ENCODE data around the gene IGSF21.

IGSF21 gene

GRCh38 chr1:18120638-18121037, 13.0 kb downstream of the IGSF21 start:
- DNase-seq: no peak

DNA sequence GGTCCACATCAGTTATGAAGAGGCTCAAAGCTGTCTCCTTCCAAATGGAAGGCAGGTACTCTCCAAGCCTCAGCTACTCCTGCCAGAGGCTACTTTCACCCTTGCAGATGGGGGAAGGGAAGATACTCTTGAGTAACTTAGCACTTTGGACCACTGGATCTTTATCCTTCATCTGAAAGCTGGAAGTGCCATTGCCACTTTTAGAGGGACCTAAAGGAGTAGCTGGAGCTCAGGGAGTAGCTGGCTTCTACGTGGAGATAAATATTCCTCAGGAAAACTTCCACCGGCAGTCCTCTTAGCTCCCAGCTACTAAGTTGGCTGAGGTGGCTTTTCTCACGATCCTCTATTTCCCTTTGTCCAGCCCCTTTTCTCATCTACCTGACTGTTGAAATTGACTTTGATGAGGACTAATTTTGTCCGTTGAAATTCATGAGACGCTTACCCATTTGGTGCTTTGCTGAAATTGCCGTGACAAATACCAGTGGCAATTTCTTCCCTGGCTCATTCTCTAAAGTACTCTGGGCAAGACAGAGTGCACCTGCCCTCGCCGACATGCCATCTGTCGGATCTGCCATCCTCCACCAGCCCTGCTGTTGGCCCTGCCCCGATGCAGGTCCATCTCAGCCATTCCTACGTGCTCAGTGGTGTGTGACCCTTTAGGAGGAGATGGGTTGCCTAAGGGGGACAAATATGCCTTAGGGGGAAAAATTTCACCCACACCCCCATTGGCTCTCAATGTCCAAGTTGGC, 13.6 kb downstream of the IGSF21 start:
- no peak for DNase-seq

DNA sequence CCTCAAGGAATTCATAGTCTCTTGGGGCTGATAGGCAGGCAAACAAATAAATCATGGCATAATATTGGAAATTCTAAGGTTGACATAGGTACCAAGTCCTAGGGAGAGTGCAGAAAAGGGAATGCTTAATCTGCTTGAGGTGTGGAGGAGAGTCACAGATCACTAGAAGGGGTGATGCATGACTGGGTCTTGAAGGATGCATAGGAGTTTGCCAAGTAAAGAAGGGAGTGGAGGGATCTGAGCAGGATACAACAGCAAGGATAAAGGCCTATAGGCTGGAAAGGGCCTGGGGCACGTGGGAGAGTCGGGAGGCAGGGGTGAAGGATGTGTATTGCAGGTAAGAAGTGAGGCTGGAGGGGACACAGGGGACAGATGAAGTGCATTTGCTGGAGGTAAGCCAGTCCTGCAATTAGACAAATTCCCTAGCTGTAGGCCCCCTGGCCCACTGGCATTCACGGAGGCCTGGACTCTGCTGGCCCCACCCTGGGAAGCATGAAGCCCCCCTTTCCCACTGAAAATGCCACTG, 15.9 kb downstream of the IGSF21 start:
- DNase-seq: no peak

DNA sequence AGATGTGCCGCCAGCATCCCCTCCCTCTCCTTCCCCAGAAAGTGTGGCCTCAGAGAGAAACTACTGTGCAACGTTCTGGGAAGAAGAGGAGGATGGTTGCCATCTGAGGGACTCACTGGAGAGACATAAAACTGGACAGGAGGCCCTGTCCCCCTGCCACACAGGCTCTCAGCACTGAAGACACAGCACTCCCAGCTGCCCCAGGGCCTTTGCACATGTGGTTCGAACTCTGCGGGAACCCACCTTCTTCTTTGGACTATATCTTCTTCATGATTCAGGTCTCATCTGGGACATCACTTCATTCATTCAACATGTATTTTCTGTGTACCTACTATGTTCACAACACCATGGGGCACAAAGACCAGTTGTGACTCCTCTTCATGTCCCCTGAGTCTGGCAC, 17.4 kb downstream of the IGSF21 start:
- DNase-seq: no peak

DNA sequence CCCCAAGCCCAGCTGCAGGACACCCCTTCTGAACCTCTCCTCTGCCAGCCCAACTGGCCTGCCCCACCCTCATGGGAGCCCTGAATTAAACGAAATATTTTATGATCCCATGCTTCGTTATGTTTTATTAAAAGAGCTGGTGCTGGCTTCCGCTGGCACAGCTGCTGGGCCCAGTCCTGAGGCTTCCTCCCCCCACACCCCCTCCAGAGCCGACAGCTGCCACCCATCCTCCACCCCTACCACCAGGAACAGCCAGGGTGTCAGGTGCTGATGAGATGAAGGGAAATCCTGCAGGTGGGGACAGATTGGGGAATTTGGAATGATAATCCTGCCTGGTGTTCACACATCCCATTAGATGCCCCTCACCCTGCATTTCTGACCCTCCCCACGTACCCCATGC, 19.0 kb downstream of the IGSF21 start:
- no peak for DNase-seq

DNA sequence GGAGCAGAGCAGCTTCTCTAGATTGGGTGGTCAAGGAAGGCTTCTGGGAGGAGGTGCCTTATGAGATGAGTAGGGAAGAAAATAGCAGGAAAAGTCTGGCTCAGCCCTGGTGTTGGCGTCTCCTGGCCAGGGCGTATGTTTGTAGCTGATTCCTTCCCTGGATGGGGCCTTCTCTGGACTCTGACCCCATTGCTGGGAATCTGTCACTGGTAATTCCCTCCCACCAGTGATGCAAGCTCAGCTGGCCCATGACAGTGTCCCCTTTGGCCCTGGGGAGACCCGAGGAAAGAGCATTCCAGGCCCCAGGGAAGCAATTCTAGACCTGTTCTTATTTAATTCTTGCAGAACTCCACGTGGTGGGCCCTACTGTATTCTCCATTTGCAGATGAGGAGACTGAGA, 20.7 kb downstream of the IGSF21 start:
- DNase-seq: no peak

DNA sequence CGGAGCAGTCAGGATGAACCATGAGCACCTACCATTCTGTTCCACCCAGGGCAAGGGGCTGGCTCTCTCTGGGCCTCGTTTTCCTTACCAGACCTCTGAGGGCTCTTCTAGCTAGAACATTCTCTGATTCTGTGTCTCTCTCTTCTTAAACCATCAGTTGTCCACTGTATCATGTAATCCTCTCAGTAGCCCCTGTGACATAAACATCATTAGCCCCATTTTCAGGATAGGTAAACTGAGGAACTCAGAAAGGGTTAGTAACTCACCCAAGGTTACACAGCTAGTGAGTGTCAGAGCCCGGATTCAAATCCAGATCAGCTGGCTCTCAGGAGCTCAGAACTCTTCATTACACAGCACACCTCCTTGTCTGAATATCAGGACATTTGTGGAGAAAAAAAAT, 22.8 kb downstream of the IGSF21 start:
- DNase-seq: no peak

DNA sequence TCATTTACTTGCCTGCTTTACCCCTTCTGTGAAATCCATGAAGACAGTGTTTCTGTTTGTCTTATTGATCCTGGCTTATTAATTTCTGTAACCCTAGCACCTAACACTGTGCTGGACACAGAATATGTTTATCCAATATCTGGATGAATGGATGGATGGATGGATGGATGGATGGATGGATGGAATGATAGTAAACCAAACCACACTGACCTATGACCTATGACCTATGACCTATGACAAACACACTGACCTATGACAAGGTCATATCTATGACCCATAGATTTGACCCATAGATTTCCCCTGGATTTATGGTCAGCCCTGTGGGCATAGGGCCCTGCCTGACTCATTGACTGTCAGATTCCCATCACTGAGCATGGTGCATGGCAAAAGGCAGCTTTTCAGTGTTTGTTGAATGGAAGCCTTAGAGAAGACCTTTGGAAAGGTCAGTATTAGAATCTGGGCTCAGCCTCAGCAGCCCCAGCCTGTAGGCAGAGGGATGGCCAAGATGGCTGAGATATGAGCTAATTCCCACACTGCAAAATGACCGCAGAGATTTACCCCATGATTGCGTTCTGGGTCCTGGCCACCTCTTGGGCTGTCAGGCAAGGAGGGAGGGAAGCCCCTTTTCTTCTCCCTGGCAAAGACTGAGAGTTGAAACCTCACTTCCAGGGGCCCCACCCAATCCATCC, 24.6 kb downstream of the IGSF21 start:
- DNase-seq: no peak

DNA sequence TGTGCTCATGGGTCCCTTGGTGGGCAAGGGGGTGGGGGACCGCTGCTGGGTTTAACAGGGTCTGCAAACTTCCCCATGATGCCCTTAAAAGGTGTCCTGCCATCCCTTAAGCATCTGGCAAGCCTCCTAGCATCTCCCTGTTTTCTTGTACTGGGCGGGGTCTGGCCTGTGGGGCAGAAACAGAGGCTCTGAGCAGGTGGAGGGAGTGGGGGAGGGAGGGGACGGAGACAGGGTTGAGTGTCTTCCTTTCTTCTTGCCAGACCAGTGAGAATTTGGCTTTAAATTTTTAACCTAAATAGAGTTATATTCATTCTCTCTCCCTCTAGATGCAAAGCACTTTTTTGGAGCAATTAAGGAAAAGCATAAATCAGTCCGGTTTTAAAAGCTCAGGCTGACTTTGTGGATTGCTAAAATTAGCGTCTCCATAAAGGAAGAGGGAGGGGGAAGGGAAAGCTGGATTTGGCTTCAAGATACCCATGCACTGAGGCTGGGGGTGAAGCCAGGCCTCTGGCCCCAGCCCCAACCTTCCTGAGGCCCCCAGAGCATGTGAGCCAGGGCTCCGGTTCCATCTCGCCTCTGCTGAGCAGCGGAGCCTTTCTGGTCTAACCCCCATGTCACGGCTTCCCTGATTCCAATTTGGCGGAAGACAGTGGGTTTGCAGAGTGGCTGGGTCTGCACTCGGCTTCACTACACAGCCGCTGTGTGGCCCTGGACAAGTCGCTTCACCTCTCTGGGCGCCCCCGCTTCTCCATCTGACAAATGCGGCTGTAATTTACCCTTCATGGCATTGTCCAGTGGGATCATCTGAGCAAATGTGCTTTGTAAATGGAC, 25.3 kb downstream of the IGSF21 start:
- DNase-seq: no peak

DNA sequence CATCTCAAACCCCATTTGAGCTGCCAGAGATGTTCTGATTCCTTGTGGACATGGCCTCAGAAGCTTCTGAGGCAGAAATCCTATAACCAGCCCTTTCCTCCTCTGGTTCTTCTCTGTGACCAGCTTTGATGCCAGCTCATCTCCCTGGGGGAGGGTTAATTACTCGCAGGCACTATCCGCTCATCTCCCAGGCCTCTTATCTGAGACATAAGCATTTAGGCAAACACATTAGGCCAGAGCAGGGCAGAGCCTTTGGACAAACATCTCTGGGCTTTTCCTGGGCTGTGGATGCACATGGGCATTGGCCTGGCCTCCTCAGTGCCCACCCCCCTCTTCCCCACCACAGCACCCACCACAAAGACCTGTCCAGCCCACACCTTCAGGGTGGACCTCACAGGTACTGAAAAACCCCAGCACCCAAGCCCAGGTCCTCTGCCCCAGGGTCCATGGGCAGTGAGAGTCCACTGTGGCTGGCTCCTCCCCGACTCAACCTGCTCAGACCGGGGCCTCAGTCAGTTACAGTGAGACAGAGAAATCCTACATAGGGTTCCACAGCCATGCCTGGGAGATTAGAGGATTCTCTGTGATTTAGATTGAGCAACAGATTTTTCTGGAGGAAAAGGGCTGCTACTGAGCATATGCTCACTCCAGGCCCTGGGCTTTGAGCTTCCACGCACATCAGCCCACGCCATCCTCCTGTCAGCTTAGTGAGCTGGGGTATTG, 26.9 kb downstream of the IGSF21 start:
- DNase-seq: no peak

GRCh38 chr1:18137759-18138345, 30.3 kb downstream of the IGSF21 start:
- DNase-seq: no peak

DNA sequence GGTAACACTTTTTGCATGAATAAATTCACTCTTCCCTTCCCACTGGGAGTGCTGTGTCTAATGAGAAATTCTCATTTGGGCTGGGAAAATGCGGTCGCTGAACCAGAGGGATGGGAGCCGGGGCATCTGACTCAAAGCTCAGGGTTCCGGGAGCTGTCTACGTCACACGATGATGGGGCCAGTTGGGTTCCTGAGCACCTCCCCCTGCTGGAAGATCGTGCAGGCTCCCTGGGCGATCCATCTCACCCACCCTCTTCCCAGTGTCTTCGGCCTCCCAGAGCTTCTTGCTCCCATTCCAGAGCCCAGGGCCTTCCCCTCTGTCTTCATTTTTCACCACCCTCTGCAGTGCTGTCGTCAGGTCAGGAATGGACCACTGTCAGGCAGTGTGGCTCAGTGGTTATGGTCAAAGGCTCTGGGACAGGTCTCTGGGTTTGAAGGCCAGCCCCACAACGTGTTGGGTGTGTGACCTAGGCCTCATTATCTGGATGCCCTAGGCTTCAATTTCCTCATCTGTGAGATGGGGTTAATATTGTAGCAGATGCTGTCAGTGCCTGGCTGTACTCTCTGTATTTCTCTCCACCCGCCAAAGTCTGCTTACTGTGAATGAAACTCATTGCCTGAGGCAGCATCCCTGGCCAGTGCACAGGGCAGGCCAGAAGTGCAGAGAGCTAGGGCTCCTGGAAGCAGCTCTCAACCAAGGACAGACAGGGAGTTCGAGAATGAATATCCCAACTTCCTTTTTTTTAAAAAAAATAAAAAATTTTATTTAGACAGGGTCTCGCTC, 31.8 kb downstream of the IGSF21 start:
- DNase-seq: no peak

DNA sequence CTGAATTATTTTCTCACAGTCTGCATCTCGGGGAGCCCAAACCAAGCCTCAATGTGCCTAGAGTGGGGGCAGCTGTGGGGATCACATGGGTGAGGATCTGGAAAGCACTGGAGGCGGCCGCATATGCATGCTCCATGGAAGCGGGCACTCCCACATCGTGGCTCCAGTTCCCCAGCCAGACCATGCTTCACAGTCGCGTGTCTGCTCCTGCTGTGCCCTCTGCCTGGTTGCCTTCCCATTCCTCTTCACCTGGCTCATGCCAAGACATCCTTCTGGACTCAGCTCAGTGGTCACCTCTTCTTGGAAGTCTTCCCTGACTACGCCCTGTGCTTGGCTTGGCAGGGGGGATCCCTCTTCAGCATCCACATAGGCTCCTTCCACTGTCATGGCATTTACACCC, 32.8 kb downstream of the IGSF21 start:
- DNase-seq: no peak

DNA sequence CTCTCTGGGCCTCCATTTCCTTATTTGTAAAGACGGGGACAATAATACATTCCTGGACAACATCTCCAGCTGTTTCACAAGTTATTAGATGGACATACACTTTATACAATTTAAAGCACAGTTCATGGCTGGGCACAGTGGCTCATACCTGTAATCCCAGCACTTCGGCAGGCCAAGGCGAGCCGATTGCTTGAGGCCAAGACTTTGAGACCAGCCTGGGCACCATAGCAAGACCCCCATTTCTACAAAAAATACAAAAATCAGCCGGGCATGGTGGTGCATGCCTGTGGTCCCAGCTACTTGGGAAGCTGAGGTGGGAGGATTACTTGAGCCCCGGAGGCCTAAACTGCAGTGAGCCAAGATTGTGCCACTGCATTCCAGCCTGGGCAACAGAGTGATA, 34.1 kb downstream of the IGSF21 start:
- DNase-seq: no peak

- no peak for DNase-seq
Measured at GRCh38 chr1:18142471-18142870, 34.9 kb downstream of the IGSF21 start.

- no peak for DNase-seq
Measured at GRCh38 chr1:18142969-18143368, 35.4 kb downstream of the IGSF21 start.

GRCh38 chr1:18144062-18144461, 36.5 kb downstream of the IGSF21 start:
- no peak for DNase-seq

GRCh38 chr1:18144916-18145647, 37.5 kb downstream of the IGSF21 start:
- DNase-seq: no peak

DNA sequence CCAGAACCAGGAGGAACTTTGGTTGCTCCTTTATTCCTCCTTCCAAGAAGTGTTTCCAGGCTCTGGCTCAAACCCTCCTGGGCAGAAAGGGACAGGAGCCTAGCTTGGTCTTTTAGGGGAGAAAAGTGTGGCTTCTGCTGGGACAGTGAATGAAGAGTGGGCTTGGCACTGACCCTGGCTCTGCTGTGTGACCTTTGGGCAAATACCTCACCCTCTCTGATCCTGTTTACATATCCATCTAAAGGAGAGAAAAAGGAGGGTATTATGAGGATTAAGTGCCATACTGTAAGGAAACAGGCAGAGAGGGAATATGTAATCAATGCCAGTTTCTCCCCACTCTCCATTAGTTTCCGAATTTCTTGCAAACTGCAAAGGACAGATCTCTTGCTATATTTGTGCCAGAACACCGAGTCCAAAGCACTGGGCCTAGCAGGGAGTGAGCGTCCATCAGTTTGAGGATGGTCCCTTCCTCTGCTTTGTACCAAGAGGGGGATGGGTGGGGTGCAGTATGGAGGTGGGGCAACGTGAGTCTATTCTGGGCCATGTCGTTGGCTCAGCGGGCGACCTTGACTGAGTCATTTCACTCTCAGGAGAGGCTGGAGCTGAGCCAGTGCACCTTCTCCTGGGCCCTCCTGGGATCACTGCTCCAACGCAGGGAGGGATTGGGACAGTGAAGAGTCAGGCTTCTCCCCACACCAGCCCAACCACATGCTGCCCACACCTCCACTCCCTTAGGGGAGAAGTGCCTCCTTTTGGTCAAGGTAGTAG, 38.4 kb downstream of the IGSF21 start:
- DNase-seq: no peak

GRCh38 chr1:18146886-18147285, 39.3 kb downstream of the IGSF21 start:
- DNase-seq: no peak
